Esophagus mucosa (tissue), 1 donor: ENCODE data around the gene MAP1S. TPM values are rescaled to one million over a fixed set of nuclear protein-coding genes. Genes with fewer than 3 reads are reported as not detected.

ENCODE experiments used
- ATAC-seq: fragments of 200-7000 bp; cut with Tn5 transposase; one replicate; pipeline ENCODE4 v1.9.1; 2020
- total RNA-seq: library from RNA; stranded (reverse); gene quantifications from one replicate; pipeline ENCODE4 v1.2.4, GENCODE V29; 2023
- donor health status: DM: yes; HTN: yes; CAD: no.

Gene MAP1S
- 16.9 TPM for total RNA-seq

DNA sequence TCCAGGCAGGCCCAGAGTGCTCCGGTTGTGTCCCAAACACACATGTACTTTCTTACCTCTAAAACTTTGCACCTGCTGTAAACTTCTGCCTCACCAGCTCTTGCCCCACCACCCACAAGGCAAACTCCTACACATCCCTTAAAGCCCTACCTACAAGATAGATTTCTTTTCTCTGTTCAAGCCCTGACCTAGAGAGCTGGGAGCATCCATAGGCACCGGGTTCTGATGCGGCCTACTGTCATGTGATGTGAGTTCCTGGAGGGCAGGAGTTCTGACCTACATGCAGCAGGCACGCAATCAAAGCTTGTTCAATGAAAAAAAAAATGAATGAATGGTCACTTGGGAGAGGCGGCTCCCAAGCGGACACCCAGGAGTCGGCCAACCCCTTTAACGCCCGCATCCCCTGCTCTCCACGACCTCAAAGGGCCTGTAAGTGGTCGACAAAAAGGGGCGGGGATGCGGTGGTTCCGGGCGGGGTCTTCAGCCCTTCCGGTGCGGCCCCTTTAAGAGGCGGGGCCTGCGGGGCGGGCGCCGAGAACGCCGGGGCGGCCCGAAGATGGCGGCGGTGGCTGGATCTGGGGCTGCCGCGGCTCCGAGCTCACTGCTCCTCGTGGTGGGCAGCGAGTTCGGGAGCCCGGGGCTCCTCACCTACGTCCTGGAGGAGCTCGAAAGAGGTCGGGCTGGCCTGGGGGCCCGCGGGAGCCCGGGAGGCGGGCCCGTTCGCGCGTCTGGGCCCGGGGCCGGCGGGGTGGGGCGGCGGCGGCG is at the start of gene MAP1S:
Gene MAP1S, plus strand, starts transcription at position 534 of the 765 bp plus-strand sequence. Its CDS starts 23 bp downstream, at position 557.
- ATAC-seq, result no peak

DNA sequence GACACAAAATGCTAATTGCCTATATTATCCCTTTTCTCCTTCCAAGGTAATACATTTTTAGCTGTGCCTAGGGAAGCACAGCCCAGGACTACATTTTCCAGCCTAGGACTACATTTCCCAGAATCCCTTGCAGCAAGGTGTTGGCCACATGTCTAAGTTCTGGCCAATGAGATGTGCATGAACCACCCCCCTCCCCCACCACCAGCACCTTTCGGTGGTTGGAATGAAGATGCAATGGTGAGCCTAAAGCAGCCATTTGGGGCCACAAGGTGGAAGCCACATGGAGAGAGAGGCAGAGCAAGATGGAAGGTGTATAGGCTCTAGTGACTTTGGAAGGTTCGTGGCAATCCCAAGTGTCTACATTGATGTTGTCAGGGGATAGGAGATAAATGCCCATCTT is 47.4 kb upstream of the MAP1S start:
- ATAC-seq, result peak; percentile 44

GRCh38 chr19:17673937-17674799 is 45.1 kb upstream of the MAP1S start:
- ATAC-seq, result no peak

- ATAC-seq, result no peak
Measured at GRCh38 chr19:17676295-17676694, 43.0 kb upstream of the MAP1S start.

DNA sequence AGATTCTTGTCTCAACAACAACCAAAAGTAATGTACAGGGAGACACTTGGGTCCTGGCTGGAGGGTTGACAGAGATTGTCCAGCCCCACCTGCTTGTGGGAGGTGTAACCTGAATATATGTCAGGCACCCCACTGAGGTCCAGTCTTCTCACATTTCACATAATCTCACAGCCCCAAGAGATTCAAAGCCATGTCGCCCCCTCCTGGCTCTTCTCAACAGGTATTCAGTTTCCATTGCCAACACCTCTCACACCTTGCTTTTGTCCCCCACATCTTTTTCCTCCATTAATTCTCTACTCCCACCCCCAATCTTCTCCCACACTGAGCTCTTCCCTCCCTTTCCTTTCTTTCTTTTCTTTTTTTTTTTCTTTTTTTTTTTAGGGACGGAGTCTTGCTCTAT is 42.3 kb upstream of the MAP1S start:
- no peak for ATAC-seq

DNA sequence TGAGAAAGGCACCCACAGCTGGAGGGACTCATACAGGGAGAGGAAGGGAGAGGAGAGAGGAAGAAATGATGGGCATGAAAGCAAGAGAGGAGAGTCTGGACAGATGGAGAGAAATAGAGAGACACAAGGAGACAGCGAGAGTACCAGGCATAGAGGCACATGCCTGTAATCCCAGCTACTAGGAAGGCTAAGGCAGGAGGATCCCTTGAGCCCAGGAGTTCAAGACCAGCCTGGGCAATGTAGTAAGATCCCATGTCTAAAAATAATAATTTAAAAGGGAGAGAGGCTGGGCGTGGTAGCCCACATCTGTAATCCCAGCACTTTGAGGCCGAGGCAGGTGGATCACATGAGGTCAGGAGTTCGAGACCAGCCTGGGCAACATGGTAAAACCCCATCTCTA is 40.4 kb upstream of the MAP1S start:
- ATAC-seq, result no peak

- no peak for ATAC-seq
Measured at GRCh38 chr19:17679526-17680229, 39.6 kb upstream of the MAP1S start.

DNA sequence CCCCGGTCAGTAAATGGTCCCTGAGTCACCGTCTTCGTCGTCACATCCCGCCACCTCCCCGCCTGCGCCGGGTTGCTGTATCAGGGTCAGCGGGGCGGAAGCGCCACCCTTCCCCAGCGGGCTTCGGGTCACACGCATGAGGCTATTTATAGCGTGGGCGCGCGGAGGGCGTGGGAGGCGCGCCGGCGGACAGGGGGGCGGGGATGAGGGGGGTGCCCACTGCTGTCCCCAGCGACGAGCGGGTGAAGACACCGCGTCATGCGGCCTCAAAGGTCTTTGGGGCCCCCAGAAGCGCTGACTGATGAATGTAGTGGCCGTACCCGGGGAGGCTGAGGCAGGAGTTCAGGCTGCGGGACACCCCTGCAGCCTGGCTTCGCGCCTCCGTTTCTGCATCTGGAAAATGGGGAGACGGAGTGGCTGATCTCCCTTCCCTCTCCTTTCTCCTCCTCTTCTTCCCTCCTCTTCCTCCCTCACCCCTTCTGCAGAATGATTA is 39.0 kb upstream of the MAP1S start:
- ATAC-seq, result peak; percentile 63

GRCh38 chr19:17681505-17682125 is 37.7 kb upstream of the MAP1S start:
- no peak for ATAC-seq

GRCh38 chr19:17682273-17682672 is 37.0 kb upstream of the MAP1S start:
- ATAC-seq, result no peak

- ATAC-seq, result no peak
Measured at GRCh38 chr19:17683078-17683477, 36.2 kb upstream of the MAP1S start.

DNA sequence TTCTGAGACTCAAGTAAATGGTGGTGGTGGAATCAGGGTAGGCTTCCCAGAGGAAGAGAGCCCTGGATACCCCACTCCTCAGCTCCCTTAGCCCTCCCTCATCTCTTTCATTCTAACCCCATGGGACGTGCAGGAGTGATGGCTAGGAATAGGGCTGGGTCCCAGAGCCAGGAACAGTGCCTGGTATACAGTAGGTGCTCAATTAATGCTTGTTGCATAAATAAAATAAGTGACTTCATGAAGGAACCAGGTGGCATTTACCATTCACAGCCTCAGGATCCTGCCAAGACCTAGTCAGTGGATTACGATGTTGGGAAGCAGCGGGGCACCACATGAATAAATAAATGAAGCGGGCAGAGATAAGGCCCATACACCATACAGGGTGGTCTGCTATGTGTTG is 35.0 kb upstream of the MAP1S start:
- ATAC-seq, result no peak

DNA sequence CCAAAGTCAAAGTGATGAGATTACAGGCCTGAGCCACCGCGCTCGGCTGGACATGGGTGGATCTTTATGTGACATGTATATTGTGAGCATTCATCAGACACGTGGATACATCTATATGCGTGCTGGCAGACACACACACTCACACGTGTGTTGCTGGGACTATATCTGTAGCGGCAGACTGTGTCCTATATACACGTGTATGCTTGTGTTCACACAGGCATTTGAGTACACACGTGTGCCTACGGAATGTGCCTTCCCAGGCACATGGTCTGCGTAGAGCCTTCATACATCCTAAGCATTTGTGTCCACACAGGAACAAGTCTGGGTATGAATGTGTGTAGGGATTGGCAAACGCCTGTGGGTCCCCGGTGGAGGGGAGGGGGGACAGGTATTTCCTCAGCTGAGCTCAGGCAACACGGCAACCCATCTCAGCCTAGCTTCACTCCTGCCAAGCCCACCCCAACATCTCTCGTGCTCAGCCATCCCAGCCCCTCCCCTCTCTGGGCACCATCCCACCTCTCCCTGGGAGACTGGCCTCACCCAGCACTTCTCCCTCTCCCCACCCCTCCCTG is 33.7 kb upstream of the MAP1S start:
- no peak for ATAC-seq

- ATAC-seq, result peak; percentile 9
Measured at GRCh38 chr19:17686023-17686521, 33.2 kb upstream of the MAP1S start.

- ATAC-seq, result peak; percentile 11
Measured at GRCh38 chr19:17686592-17687024, 32.7 kb upstream of the MAP1S start.

DNA sequence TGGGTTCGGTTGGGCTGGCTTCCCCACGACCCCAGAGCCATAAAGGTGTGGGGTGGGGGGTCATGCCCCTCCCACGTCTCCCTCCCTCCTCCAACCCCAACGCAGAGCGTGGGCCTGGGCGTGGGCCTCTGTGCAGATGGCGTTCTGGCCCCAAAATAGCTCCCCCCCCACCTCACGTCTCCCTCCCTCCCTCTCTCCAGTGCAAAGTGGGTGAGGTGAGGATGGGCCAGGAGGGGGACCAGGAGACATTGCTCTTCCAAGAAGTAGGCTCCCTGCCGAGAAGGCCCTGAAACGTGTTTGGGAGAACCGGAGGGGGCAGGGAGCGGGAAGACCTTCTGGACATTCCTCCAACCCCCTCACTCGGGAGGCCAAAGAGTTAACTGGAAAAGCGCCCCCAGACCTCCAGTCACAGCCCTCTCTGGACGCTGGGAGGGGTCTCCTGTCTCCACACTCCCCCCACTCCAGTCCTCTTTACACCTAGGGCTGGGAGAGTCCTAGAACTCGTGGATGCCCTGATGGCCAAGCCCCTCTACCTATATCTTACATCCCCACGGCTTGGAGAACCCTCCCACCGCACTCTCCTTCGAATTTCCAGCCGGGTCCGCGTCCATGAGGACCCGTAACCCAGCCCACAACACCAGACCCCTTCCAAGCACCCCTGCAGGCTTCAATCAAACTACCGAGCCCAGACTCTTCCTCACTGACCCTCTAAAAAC is 32.0 kb upstream of the MAP1S start:
- ATAC-seq, result no peak

- ATAC-seq, result peak; percentile 66
Measured at GRCh38 chr19:17687857-17688784, 31.2 kb upstream of the MAP1S start, which contains the start of gene UNC13A. Gene UNC13A (minus strand): TSS chr19:17688354. CDS start chr19:17688199, 155 bp downstream.

DNA sequence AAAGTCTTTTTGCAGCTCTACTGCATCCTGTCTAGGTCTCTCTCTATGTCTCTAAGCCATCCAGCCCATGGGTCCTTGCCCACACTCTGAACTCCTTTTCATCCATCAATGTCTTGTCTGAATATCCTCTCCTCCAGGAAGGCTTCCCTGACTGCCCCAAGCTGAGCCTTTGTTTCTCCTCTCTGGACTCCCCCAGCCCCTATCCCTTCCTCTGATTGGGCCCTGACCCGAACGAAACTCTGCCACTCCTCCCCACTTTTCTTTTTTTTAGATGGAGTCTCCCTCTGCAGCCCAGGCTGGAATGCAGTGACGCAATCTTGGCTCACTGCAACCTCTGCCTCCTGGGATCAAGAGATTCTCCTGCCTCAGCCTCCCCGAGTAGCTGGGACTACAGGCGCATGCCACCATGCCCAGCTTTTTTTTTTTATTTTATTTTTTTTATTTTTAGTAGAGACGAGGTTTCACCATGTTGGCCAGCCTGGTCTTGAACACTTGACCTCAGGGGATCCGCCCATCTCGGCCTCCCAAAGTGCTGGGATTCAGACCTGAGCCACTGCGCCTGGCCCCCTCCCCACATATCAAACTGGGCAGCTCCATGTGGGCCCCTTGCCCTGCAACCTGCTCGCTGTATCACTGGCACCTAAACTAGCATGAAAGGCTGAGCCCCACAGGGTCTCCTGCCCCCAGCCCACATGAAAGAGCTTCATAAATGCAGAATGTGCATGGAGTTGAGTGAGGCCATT is 30.3 kb upstream of the MAP1S start:
- ATAC-seq, result no peak

DNA sequence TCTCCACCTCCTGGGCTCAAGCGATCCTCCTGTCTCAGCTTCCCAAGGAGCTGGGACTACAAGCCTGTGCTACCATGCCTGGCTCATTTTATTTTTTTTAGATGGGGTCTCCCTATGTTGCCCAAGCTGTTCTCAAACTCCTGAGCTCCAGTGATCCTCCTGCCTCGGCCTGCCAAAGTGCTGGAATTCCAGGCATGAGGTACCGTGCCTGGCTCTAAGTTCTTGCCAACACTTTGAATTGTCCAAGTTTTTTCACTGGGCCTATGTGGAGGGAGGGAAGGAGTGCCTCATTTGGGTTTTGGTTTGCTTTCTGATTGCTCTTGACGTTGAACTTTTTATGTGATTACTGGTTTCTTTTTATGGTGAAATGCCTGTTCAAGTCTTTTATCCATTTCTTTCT is 26.7 kb upstream of the MAP1S start:
- no peak for ATAC-seq
